Ascending aorta (tissue), 2 donors: ENCODE measurements around the gene BAIAP3. TPM values are rescaled to one million over a fixed set of nuclear protein-coding genes. Genes with fewer than 3 reads are reported as not detected.

Source experiments
- DNase-seq, 2 donors: peaks; one replicate each; pipeline ENCODE4 v3.0.0-alpha.2; 2019; ENCODE audit warnings: low spot score in 2 of 2
- H3K27ac ChIP-seq, 2 donors: fragments of 200-600 bp; sonication (generic); one replicate each; pipeline ENCODE4 v1.5.1; 2016 to 2017; ENCODE audit warnings: mild to moderate bottlenecking in 1 of 2
- H3K27me3 ChIP-seq: fragments of 200-600 bp; sonication (generic); one replicate; pipeline ENCODE4 v1.5.1; 2017
- H3K36me3 ChIP-seq, 2 donors: fragments of 200-600 bp; sonication (generic); one replicate each; pipeline ENCODE4 v1.5.1; 2016
- H3K4me1 ChIP-seq, 2 donors: fragments of 200-600 bp; sonication (generic); one replicate each; pipeline ENCODE4 v1.5.1; 2016 to 2017; ENCODE audit warnings: mild to moderate bottlenecking in 1 of 2
- H3K4me3 ChIP-seq, 2 donors: fragments of 200-600 bp; sonication (generic); one replicate each; pipeline ENCODE4 v1.5.1; 2016 to 2017; ENCODE audit warnings: mild to moderate bottlenecking in 1 of 2
- H3K9me3 ChIP-seq, 2 donors: fragments of 200-600 bp; sonication (generic); one replicate each; pipeline ENCODE4 v1.5.1; 2016
- CTCF ChIP-seq, 3 experiments: fragments of 200-600 bp in 2 of 3; fragments of 450-650 bp in 1 of 3; sonication (generic) in 2 of 3; IDR thresholded peaks; one replicate each; pipeline ENCODE4 v1.5.1; 2016 to 2019; ENCODE audit warnings: antibody characterized with exemption in 3 of 3, mild to moderate bottlenecking in 1 of 3, moderate library complexity in 1 of 3
- intact Hi-C: fragments of 100-400 bp; cut with DNase I; formaldehyde crosslinking; loops from one replicate; pipeline ENCODE4 v1.15.1; 2023
- total RNA-seq: library from RNA; depleted of rRNA; stranded (reverse); fragments of >200 nt; gene quantifications from one replicate; pipeline ENCODE4 v1.1.0, GENCODE V29; 2016

Gene BAIAP3
- total RNA-seq, 1 donor from 2014 or later = 0.64 TPM

DNA sequence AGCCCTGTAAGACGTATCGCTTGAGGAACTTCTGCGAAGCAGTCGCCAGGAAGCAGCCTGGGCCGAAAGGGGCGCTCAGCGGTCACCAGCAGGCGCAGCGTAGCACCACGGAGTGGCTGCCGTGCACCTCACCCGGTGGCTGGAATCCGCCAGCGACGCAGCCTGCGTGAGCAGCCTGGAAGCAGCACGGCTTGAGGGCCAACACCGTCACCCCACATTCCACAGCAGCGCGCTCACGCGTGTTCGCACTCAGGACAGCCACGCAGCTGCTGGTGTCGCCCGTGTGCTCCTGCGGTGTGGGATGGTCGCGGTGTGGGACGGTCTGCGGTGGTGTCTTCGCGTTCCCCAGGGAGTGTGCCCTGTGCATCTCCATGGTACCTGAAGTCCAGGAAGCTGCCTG, 14.4 kb upstream of the BAIAP3 start:
- Histone ChIP-seq H3K27ac (no peak overlapping the region), H3K9me3 (no peaks in the 10 kb centered on the region), H3K4me3 (no peak overlapping the region), H3K4me1 (peaks cover 0 to 2% of the 10 kb centered on the region in 2 donors), H3K36me3 (peaks cover 91 to 94% of the 10 kb centered on the region in 2 donors), H3K27me3 (no peaks in the 10 kb centered on the region)
- TF ChIP-seq CTCF (IDR thresholded peaks at IDR 0.05) = no peak
- intact Hi-C loops = no loop called here
- DNase-seq = no peak

- Histone ChIP-seq H3K27me3 (no peaks in the 10 kb centered on the region), H3K4me1 (no peaks in the 10 kb centered on the region), H3K27ac (no peak overlapping the region), H3K36me3 (peaks cover 91 to 94% of the 10 kb centered on the region in 2 donors), H3K4me3 (no peak overlapping the region), H3K9me3 (no peaks in the 10 kb centered on the region)
- intact Hi-C loops = no loop called here
- no peak for DNase-seq
- no peak for TF ChIP-seq CTCF (IDR thresholded peaks at IDR 0.05)
These were observed 13.3 kb upstream of the BAIAP3 start for GRCh38 chr16:1320097-1320496.

GRCh38 chr16:1320658-1321240, 12.7 kb upstream of the BAIAP3 start:
- Histone ChIP-seq H3K27ac (no peak overlapping the region), H3K9me3 (no peaks in the 10 kb centered on the region), H3K36me3 (peaks cover 91 to 94% of the 10 kb centered on the region in 2 donors), H3K27me3 (no peaks in the 10 kb centered on the region), H3K4me3 (no peak overlapping the region), H3K4me1 (no peaks in the 10 kb centered on the region)
- no peak for DNase-seq
- intact Hi-C loops = no loop called here
- TF ChIP-seq CTCF (IDR thresholded peaks at IDR 0.05) = no peak

DNA sequence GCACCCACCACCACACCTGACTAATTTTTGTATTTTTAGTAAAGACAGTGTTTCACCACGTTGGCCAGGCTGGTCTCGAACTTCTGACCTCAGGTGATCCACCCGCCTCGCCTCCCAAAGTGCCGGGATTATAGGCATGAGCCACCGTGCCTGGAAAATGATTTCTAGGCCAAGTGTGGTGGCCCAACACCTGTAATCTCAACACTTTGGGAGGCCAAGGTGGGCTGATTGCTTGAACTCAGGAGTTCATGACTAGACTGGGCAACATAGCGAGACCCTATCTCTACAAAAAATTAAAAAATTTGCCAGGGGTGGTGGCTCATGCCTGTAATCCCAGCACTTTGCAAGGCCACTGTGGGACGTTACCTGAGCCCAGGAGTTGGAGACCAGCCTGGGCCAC, 11.0 kb upstream of the BAIAP3 start:
- peaks cover 77 to 93% of the 10 kb centered on the region in 2 donors for H3K36me3 ChIP-seq
- intact Hi-C loops = no loop called here
- no peak overlapping the region for H3K27ac ChIP-seq
- TF ChIP-seq CTCF (IDR thresholded peaks at IDR 0.05) = no peak
- H3K4me3 ChIP-seq = no peak overlapping the region
- H3K4me1 ChIP-seq = no peaks in the 10 kb centered on the region
- H3K27me3 ChIP-seq = no peaks in the 10 kb centered on the region
- DNase-seq = no peak
- H3K9me3 ChIP-seq = no peaks in the 10 kb centered on the region

GRCh38 chr16:1323296-1324239, 9.9 kb upstream of the BAIAP3 start:
- H3K4me3 ChIP-seq = no peak overlapping the region
- H3K27me3 ChIP-seq = no peaks in the 10 kb centered on the region
- no peak for TF ChIP-seq CTCF (IDR thresholded peaks at IDR 0.05)
- no peak overlapping the region for H3K27ac ChIP-seq
- DNase-seq = no peak
- H3K4me1 ChIP-seq = no peaks in the 10 kb centered on the region
- H3K36me3 ChIP-seq = peaks cover 65 to 82% of the 10 kb centered on the region in 2 donors
- no peaks in the 10 kb centered on the region for H3K9me3 ChIP-seq
- intact Hi-C loops = no loop called here
